ENCODE data around the gene MVK.

The MVK gene

GRCh38 chr12:109538191-109538863, 35.3 kb upstream of the MVK start:
- no peak for TF ChIP-seq ZNF274 (IDR thresholded peaks at IDR 0.05; ENCODE audit: low read depth, low read length)
- no peak overlapping the region for H3K4me3 ChIP-seq (ENCODE audit: low read length)

- no peak for TF ChIP-seq ZNF274 (IDR thresholded peaks at IDR 0.05; ENCODE audit: low read depth, low read length)
- no peak overlapping the region for H3K4me3 ChIP-seq (ENCODE audit: low read length)
These were observed 34.1 kb upstream of the MVK start for GRCh38 chr12:109539508-109539907.

GRCh38 chr12:109540526-109541412, 32.8 kb upstream of the MVK start:
- no peak overlapping the region for H3K4me3 ChIP-seq (ENCODE audit: low read length)
- no peak for TF ChIP-seq ZNF274 (IDR thresholded peaks at IDR 0.05; ENCODE audit: low read depth, low read length)

GRCh38 chr12:109541413-109541726, 32.2 kb upstream of the MVK start:
- no peak for TF ChIP-seq ZNF274 (IDR thresholded peaks at IDR 0.05; ENCODE audit: low read depth, low read length)
- no peak overlapping the region for H3K4me3 ChIP-seq (ENCODE audit: low read length)

- TF ChIP-seq ZNF274 (IDR thresholded peaks at IDR 0.05; ENCODE audit: low read depth, low read length): no peak
- H3K4me3 ChIP-seq (ENCODE audit: low read length): no peak overlapping the region
These were observed 31.6 kb upstream of the MVK start for GRCh38 chr12:109542014-109542413.

GRCh38 chr12:109542876-109543275, 30.7 kb upstream of the MVK start:
- no peak for TF ChIP-seq ZNF274 (IDR thresholded peaks at IDR 0.05; ENCODE audit: low read depth, low read length)

GRCh38 chr12:109544955-109545531, 28.6 kb upstream of the MVK start:
- TF ChIP-seq ZNF274 (IDR thresholded peaks at IDR 0.05; ENCODE audit: low read depth, low read length): no peak
- no peak overlapping the region for H3K4me3 ChIP-seq (ENCODE audit: low read length)

More at GRCh38 chr12:109542876-109543275, 30.7 kb upstream of the MVK start:
- H3K4me3 ChIP-seq (ENCODE audit: low read length): no peak overlapping the region

GRCh38 chr12:109545826-109546225, 27.8 kb upstream of the MVK start:
- no peak for TF ChIP-seq ZNF274 (IDR thresholded peaks at IDR 0.05; ENCODE audit: low read depth, low read length)
- no peak overlapping the region for H3K4me3 ChIP-seq (ENCODE audit: low read length)

- no peak for TF ChIP-seq ZNF274 (IDR thresholded peaks at IDR 0.05; ENCODE audit: low read depth, low read length)
These were observed 26.3 kb upstream of the MVK start for GRCh38 chr12:109547286-109547685.

GRCh38 chr12:109548258-109548657, 25.3 kb upstream of the MVK start:
- H3K4me3 ChIP-seq (ENCODE audit: low read length): no peak overlapping the region
- TF ChIP-seq ZNF274 (IDR thresholded peaks at IDR 0.05; ENCODE audit: low read depth, low read length): no peak

More at GRCh38 chr12:109547286-109547685, 26.3 kb upstream of the MVK start:
- no peak overlapping the region for H3K4me3 ChIP-seq (ENCODE audit: low read length)

- H3K4me3 ChIP-seq (ENCODE audit: low read length): no peak overlapping the region
- no peak for TF ChIP-seq ZNF274 (IDR thresholded peaks at IDR 0.05; ENCODE audit: low read depth, low read length)
These were observed 23.9 kb upstream of the MVK start for GRCh38 chr12:109549613-109550270.

GRCh38 chr12:109550281-109550680, 23.3 kb upstream of the MVK start:
- no peak overlapping the region for H3K4me3 ChIP-seq (ENCODE audit: low read length)
- no peak for TF ChIP-seq ZNF274 (IDR thresholded peaks at IDR 0.05; ENCODE audit: low read depth, low read length)

GRCh38 chr12:109551108-109551507, 22.5 kb upstream of the MVK start:
- TF ChIP-seq ZNF274 (IDR thresholded peaks at IDR 0.05; ENCODE audit: low read depth, low read length): no peak

GRCh38 chr12:109552971-109553370, 20.6 kb upstream of the MVK start:
- H3K4me3 ChIP-seq (ENCODE audit: low read length): no peak overlapping the region
- TF ChIP-seq ZNF274 (IDR thresholded peaks at IDR 0.05; ENCODE audit: low read depth, low read length): no peak

More at GRCh38 chr12:109551108-109551507, 22.5 kb upstream of the MVK start:
- no peak overlapping the region for H3K4me3 ChIP-seq (ENCODE audit: low read length)

All from GM08714 (cell line).